H1 (cell line): Measurements from ENCODE around the gene TOR4A. TPM values are rescaled to one million over a fixed set of nuclear protein-coding genes. Genes with fewer than 3 reads are reported as not detected.
A peak's percentile ranks its signal among the peaks of the same experiment; 100 is the strongest.

Experiments used
- CTCF ChIA-PET: fragments of 300-600 bp; sonication (Branson Sonifier 250); formaldehyde crosslinking; loops from one replicate; lab custom pipeline; 2021; ENCODE audit not compliant: partially characterized antibody; lab: Charles Lee
- POLR2A ChIA-PET: fragments of 300-600 bp; sonication (Branson Sonifier 250); formaldehyde crosslinking; loops from one replicate; lab custom pipeline; 2021; ENCODE audit warnings: inconsistent platforms; ENCODE audit not compliant: partially characterized antibody; lab: Charles Lee
- DNase-seq, 2 experiments: peaks; one replicate each; pipeline versions ENCODE4 v3.0.0 to v3.0.0-alpha.2; 2010 to 2022; ENCODE audit warnings: low spot score in 2 of 2, low read depth in 1 of 2, mixed read lengths in 1 of 2
- FAIRE-seq: peaks from 2 replicates; lab custom pipeline; 2011; peaks lifted over from hg19 to GRCh38; lab: Jason Lieb, UNC
- H2AFZ ChIP-seq: 2 replicates; pipeline ENCODE4 v1.8.1; 2012; ENCODE audit warnings: low read length, inconsistent platforms
- H2AK5ac ChIP-seq: 2 replicates; pipeline ENCODE4 v1.6.1; 2013; ENCODE audit warnings: low read depth, low read length
- H2BK120ac ChIP-seq: replicated peaks from 2 replicates; pipeline ENCODE3; 2013; ENCODE audit warnings: low read depth, low read length, inconsistent platforms
- H2BK12ac ChIP-seq: 2 replicates; pipeline ENCODE4 v1.6.1; 2013; ENCODE audit warnings: low read depth, low read length
- H2BK15ac ChIP-seq: 2 replicates; pipeline ENCODE4 v1.6.1; 2013; ENCODE audit warnings: low read length
- H2BK20ac ChIP-seq: 2 replicates; pipeline ENCODE4 v1.6.1; 2013; ENCODE audit warnings: low read length
- H2BK5ac ChIP-seq: 2 replicates; pipeline ENCODE4 v1.6.1; 2013; ENCODE audit warnings: low read depth, low read length
- H3K14ac ChIP-seq: 2 replicates; pipeline ENCODE4 v1.6.1; 2013; ENCODE audit warnings: inconsistent platforms; ENCODE audit not compliant: insufficient read length
- H3K18ac ChIP-seq: 2 replicates; pipeline ENCODE4 v1.6.1; 2013; ENCODE audit warnings: low read length; ENCODE audit errors: extremely low read depth
- H3K23ac ChIP-seq: 2 replicates; pipeline ENCODE4 v1.6.1; 2013; ENCODE audit warnings: inconsistent platforms; ENCODE audit not compliant: insufficient read length
- H3K23me2 ChIP-seq: 2 replicates; pipeline ENCODE4 v1.6.1; 2013; ENCODE audit warnings: low read depth, low read length
- H3K27ac ChIP-seq: 2 replicates; pipeline ENCODE4 v1.6.1; 2011; ENCODE audit warnings: low read depth, low read length, inconsistent platforms
- H3K27me3 ChIP-seq, 4 experiments: replicated peaks in 1 of 4; 1 replicate in 1 of 4; 2 replicates in 3 of 4; pipeline versions ENCODE4 v1.6.1 to v1.8.1; 2011 to 2013; ENCODE audit warnings: low read length in 3 of 4, mild to moderate bottlenecking in 3 of 4, inconsistent platforms in 2 of 4, mixed read lengths in 2 of 4, moderate library complexity in 1 of 4; ENCODE audit not compliant: control insufficient read depth in 3 of 4, insufficient read depth in 3 of 4; ENCODE audit errors: extremely low read depth in 1 of 4
- H3K36me3 ChIP-seq, 4 experiments: 2 replicates each; pipeline versions ENCODE4 v1.6.1 to v1.8.1; 2011 to 2013; ENCODE audit warnings: mild to moderate bottlenecking in 4 of 4, low read length in 3 of 4, moderate library complexity in 2 of 4, control low read depth in 1 of 4, inconsistent platforms in 1 of 4; ENCODE audit not compliant: insufficient read depth in 4 of 4, control insufficient read depth in 2 of 4
- H3K4ac ChIP-seq: replicated peaks from 2 replicates; pipeline ENCODE3; 2013; ENCODE audit warnings: low read length, low read depth, mixed read lengths, inconsistent platforms; ENCODE audit not compliant: insufficient read length
- H3K4me1 ChIP-seq, 4 experiments: replicated peaks in 1 of 4; 1 replicate in 1 of 4; 2 replicates in 3 of 4; pipeline versions ENCODE4 v1.6.1 to v1.8.1; 2011 to 2013; ENCODE audit warnings: low read length in 3 of 4, inconsistent platforms in 2 of 4, mixed read lengths in 1 of 4; ENCODE audit not compliant: insufficient read depth in 4 of 4, control insufficient read depth in 3 of 4
- H3K4me2 ChIP-seq, 2 experiments: 2 replicates each; pipeline versions ENCODE4 v1.6.1 to v1.8.1; 2011 to 2013; ENCODE audit warnings: low read depth in 2 of 2, low read length in 2 of 2, control low read depth in 1 of 2, inconsistent platforms in 1 of 2, mild to moderate bottlenecking in 1 of 2; ENCODE audit not compliant: insufficient read depth in 1 of 2
- H3K4me3 ChIP-seq, 4 experiments: fragments of 200-600, 300-600 bp in 1 of 4; sonication (generic), shearing (Covaris generic), sonication (Bioruptor Twin) in 1 of 4; 2 replicates each; pipeline versions ENCODE4 v1.5.1 to v1.8.1; 2011 to 2016; ENCODE audit warnings: low read length in 4 of 4, low read depth in 3 of 4, control low read depth in 2 of 4, inconsistent platforms in 2 of 4, mild to moderate bottlenecking in 2 of 4, mixed read lengths in 1 of 4, moderate library complexity in 1 of 4; ENCODE audit not compliant: insufficient read depth in 2 of 4; ENCODE audit errors: extremely low read depth in 1 of 4
- H3K56ac ChIP-seq: replicated peaks from 2 replicates; pipeline ENCODE3; 2013; ENCODE audit warnings: low read depth, mild to moderate bottlenecking, mixed read lengths, low read length, inconsistent platforms; ENCODE audit not compliant: insufficient read length
- H3K79me1 ChIP-seq: 2 replicates; pipeline ENCODE4 v1.6.1; 2013; ENCODE audit warnings: low read depth, low read length, control low read depth
- H3K79me2 ChIP-seq, 2 experiments: 2 replicates each; pipeline versions ENCODE4 v1.6.1 to v1.8.1; 2012 to 2013; ENCODE audit warnings: low read length in 2 of 2, mild to moderate bottlenecking in 2 of 2, inconsistent platforms in 1 of 2; ENCODE audit not compliant: insufficient read depth in 2 of 2, control insufficient read depth in 1 of 2
- H3K9ac ChIP-seq, 4 experiments: replicated peaks in 1 of 4; 1 replicate in 1 of 4; 2 replicates in 3 of 4; pipeline versions ENCODE4 v1.6.1 to v1.8.1; 2011 to 2013; ENCODE audit warnings: low read depth in 3 of 4, low read length in 3 of 4, control low read depth in 2 of 4, mild to moderate bottlenecking in 2 of 4, moderate library complexity in 2 of 4, inconsistent platforms in 1 of 4; ENCODE audit errors: extremely low read depth in 1 of 4
- H3K9me3 ChIP-seq, 2 experiments: 2 replicates each; pipeline versions ENCODE4 v1.6.1 to v1.8.1; 2012 to 2013; ENCODE audit warnings: mild to moderate bottlenecking in 2 of 2, moderate library complexity in 2 of 2, control low read depth in 1 of 2, inconsistent platforms in 1 of 2, low read depth in 1 of 2, low read length in 1 of 2, mixed read lengths in 1 of 2; ENCODE audit not compliant: insufficient read depth in 2 of 2
- H4K20me1 ChIP-seq, 2 experiments: replicated peaks in 1 of 2; 2 replicates each; pipeline versions ENCODE3 to v1.8.1; 2011 to 2013; ENCODE audit warnings: inconsistent platforms in 2 of 2, low read length in 2 of 2, mild to moderate bottlenecking in 1 of 2; ENCODE audit not compliant: insufficient read depth in 2 of 2, control insufficient read depth in 1 of 2
- H4K5ac ChIP-seq: 2 replicates; pipeline ENCODE4 v1.6.1; 2013; ENCODE audit warnings: low read length, low read depth, mixed read lengths, inconsistent platforms; ENCODE audit not compliant: insufficient read length
- H4K8ac ChIP-seq: 2 replicates; pipeline ENCODE4 v1.8.0; 2013; ENCODE audit warnings: mild to moderate bottlenecking, moderate library complexity, low read length, inconsistent platforms; ENCODE audit not compliant: insufficient read depth; ENCODE audit errors: extremely low read depth
- H4K91ac ChIP-seq: replicated peaks from 2 replicates; pipeline ENCODE3; 2013; ENCODE audit warnings: low read length, mixed read lengths, inconsistent platforms; ENCODE audit not compliant: insufficient read length
- CBX8 ChIP-seq: fragments of 300-800, 300-1000 bp; sonication (generic); IDR thresholded peaks from 2 replicates; pipeline ENCODE4 v1.7.1; 2016; ENCODE audit warnings: low read depth, low read length, borderline replicate concordance
- CTCF ChIP-seq, 3 experiments: IDR thresholded peaks; 1 replicate in 2 of 3; 2 replicates in 1 of 3; pipeline versions ENCODE4 v1.5.1 to v1.6.1; 2011; ENCODE audit warnings: low read length in 3 of 3, mild to moderate bottlenecking in 3 of 3, inconsistent platforms in 2 of 3, low read depth in 1 of 3, moderate library complexity in 1 of 3; ENCODE audit not compliant: insufficient read depth in 1 of 3; ENCODE audit errors: control extremely low read depth in 1 of 3
- JUND ChIP-seq: IDR thresholded peaks from 2 replicates; pipeline ENCODE4 v1.6.1; 2011; ENCODE audit warnings: mild to moderate bottlenecking, improper control_type of control experiment, low read length
- POLR2A ChIP-seq, 2 experiments: IDR thresholded peaks; 1 replicate in 1 of 2; 2 replicates in 1 of 2; pipeline ENCODE4 v1.6.1; 2011; ENCODE audit warnings: low read depth in 2 of 2, low read length in 2 of 2, mild to moderate bottlenecking in 2 of 2; ENCODE audit errors: control extremely low read depth in 1 of 2
- POU5F1 ChIP-seq: IDR thresholded peaks from 2 replicates; pipeline ENCODE4 v1.6.1; 2011; ENCODE audit warnings: low read depth, mild to moderate bottlenecking, low read length, moderate library complexity
- TBP ChIP-seq: IDR thresholded peaks from 2 replicates; pipeline ENCODE4 v1.6.1; 2011; ENCODE audit warnings: low read depth, low read length, improper control_type of control experiment
- TCF12 ChIP-seq: IDR thresholded peaks from 2 replicates; pipeline ENCODE4 v1.6.1; 2011; ENCODE audit warnings: low read depth, mild to moderate bottlenecking, low read length
- ZNF274 ChIP-seq: IDR thresholded peaks from 2 replicates; pipeline ENCODE4 v1.7.0; 2012; ENCODE audit warnings: low read length, borderline replicate concordance; ENCODE audit errors: extremely low read depth
- WGBS, 2 experiments: shearing (Covaris generic) in 1 of 2; methylation state at CpG; one replicate each; pipeline versions ENCODE4 v1.1.6 to v1.1.7; 2013 to 2015; ENCODE audit warnings: low lambda C conversion rate in 2 of 2, mixed read lengths in 2 of 2, inconsistent platforms in 1 of 2, low coverage in 1 of 2, missing lambda C conversion rate in 1 of 2; ENCODE audit not compliant: insufficient replicate concordance in 2 of 2, insufficient coverage in 1 of 2, insufficient read length in 1 of 2; ENCODE audit errors: extremely low coverage in 1 of 2, missing lambda C conversion rate in 1 of 2; 5-methylcytosine and 5-hydroxymethylcytosine counted together
- polyA plus RNA-seq, 7 experiments: library from polyadenylated mRNA; depleted of rRNA in 3 of 7; stranded (reverse) in 5 of 7; unstranded in 2 of 7; fragments of >200 nt in 5 of 7; fragments of 200-250 nt in 2 of 7; gene quantifications; 1 replicate in 5 of 7; 2 replicates in 1 of 7; 4 replicates in 1 of 7; pipeline versions ENCODE4 v1.2.1 to v1.2.3, GENCODE V29; 2011 to 2013; ENCODE audit warnings: missing spikeins in 2 of 7, mixed read lengths in 2 of 7
- total RNA-seq: library from RNA; stranded (reverse); fragmentation: NEBNext Ultra II Directional; extraction: Animal tissue kit (Norgen Biotek cat#: 25700); gene quantifications from 2 replicates; pipeline ENCODE4 v1.2.1, GENCODE V29; 2021
- TF ChIP-seq, protein P1 (sequence below): IDR thresholded peaks from 2 replicates; pipeline ENCODE4 v1.6.1; 2012; ENCODE audit warnings: inconsistent platforms

TOR4A gene
- total and polyA plus RNA-seq, 2 of the 8 experiments (the other 6 are each of a cell fraction or from before 2014, with no cell fraction given), result 8.4 to 9.3 TPM

GRCh38 chr9:137240841-137241489 is 36.6 kb upstream of the TOR4A start, which contains the start of gene TUBB4B:
Gene TUBB4B (plus strand): TSS chr9:137241287. CDS start chr9:137241361, 74 bp downstream.
- H3K4me3 ChIP-seq, result peak within 1 kb of the TSS; percentile 64 to 92 (median 76)
- peak within 1 kb of the TSS; percentile 52 for H4K5ac ChIP-seq
- no peak within 1 kb of the TSS for H2AK5ac ChIP-seq
- no peak within 1 kb of the TSS for H2BK120ac ChIP-seq
- no peak within 1 kb of the TSS for H2BK12ac ChIP-seq
- H3K4me1 ChIP-seq, result peaks cover 0 to 27% (median 21%) of the 10 kb centered on the region in 4 experiments; a peak in 6 of 7 replicates
- H3K18ac ChIP-seq, result peak within 1 kb of the TSS; percentile 95
- DNase-seq (peak; percentile 94 to 100), FAIRE-seq (peak; percentile 94)
- H2BK15ac ChIP-seq, result no peak within 1 kb of the TSS
- H2AFZ ChIP-seq, result no peak within 1 kb of the TSS
- peak within 1 kb of the TSS; percentile 77 for H3K56ac ChIP-seq
- no peak within 1 kb of the TSS for H3K4ac ChIP-seq
- 1% methylated on average over 56 of the region's 67 CpGs; no CpG with 5 or more reads in 1 of the 2 experiments for WGBS, 2 experiments
- H3K14ac ChIP-seq, result no peak within 1 kb of the TSS
- H2BK20ac ChIP-seq, result no peak within 1 kb of the TSS
- ChIA-PET POLR2A (interaction anchor here (0.6 to 69.9 kb wide), 42 partner anchors 6 to 364 kb away, joined by 3 to 1462 read pairs (median 3); partner anchors contain the start of genes ABCA2, CYSRT1, ENTPD2 and GRIN1), CTCF (interaction anchor here (0.9 to 9.1 kb wide), 3 partner anchors 13 to 33 kb away, joined by 3 to 113 read pairs (median 8); partner anchors contain the start of genes CYSRT1, RNF208 and RNF224)
- no peak within 1 kb of the TSS for H3K23ac ChIP-seq
- H3K4me2 ChIP-seq, result peak within 1 kb of the TSS; percentile 76 to 87
- peaks cover 22 to 23% of the 10 kb centered on the region in 2 experiments for H4K20me1 ChIP-seq
- peak within 1 kb of the TSS; percentile 91 for H4K91ac ChIP-seq
- H3K9ac ChIP-seq, result peak within 1 kb of the TSS; percentile 29 to 95 (median 64)
- H3K36me3 ChIP-seq, result peaks cover 6 to 18% (median 15%) of the 10 kb centered on the region in 4 experiments; a peak in 7 of 8 replicates
- peak within 1 kb of the TSS; percentile 91; the same call in 1 of the 2 replicates for H4K8ac ChIP-seq
- H3K9me3 ChIP-seq, result no peaks in the 10 kb centered on the region
- H3K27ac ChIP-seq, result peak within 1 kb of the TSS; percentile 67; the same call in 1 of the 2 replicates
- H3K79me2 ChIP-seq, result peaks cover 0 to 20% of the 10 kb centered on the region in 2 experiments; a peak in 2 of 4 replicates
- peaks cover 5% of the 10 kb centered on the region for H3K79me1 ChIP-seq
- peak within 1 kb of the TSS; percentile 95 for H2BK5ac ChIP-seq
- no peaks in the 10 kb centered on the region for H3K27me3 ChIP-seq
- H3K23me2 ChIP-seq, result peaks cover 5% of the 10 kb centered on the region; the same call in 1 of the 2 replicates
- TF ChIP-seq CBX8 (no peak), POU5F1 (no peak), TBP (peak; percentile 98), TCF12 (no peak), JUND (no peak), POLR2A (IDR thresholded peaks at IDR 0.05; ENCODE audit: control extremely low read depth in 1 of 2, low read depth in 2 of 2, low read length in 2 of 2) (peak in 1 of 2 experiments; percentile 99; a peak in 2 of 3 replicates), ZNF274 (no peak), CTCF (IDR thresholded peaks at IDR 0.05; ENCODE audit: control extremely low read depth in 1 of 3, insufficient read depth in 1 of 3, low read depth in 1 of 3, low read length in 3 of 3) (no peak)
- TF ChIP-seq, protein P1, sequence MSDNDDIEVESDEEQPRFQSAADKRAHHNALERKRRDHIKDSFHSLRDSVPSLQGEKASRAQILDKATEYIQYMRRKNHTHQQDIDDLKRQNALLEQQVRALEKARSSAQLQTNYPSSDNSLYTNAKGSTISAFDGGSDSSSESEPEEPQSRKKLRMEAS, result peak; percentile 55; the same call in 1 of the 2 replicates
